Activated CD4-positive, CD25-positive, alpha-beta regulatory T cell treated with anti-CD3 and anti-CD28 coated beads, Interleukin-2, amount 50 U/mL, for 72 hours (primary cell): ENCODE data around the gene IL2RA.
"Not testable (repeated sequence)": the region's sequence is repeated elsewhere in the genome, so short reads cannot be mapped to it uniquely, and the experiment has no call there.

Source experiments
- DNase-seq: peaks from one replicate; pipeline ENCODE4 v3.0.0; 2021

The IL2RA gene

GRCh38 chr10:6056411-6057135 lies 5.6 kb downstream of the IL2RA start:
- DNase-seq = no peak

- no peak for DNase-seq
These were observed 6.2 kb downstream of the IL2RA start for GRCh38 chr10:6055929-6056328.

GRCh38 chr10:6054884-6055283 lies 7.3 kb downstream of the IL2RA start:
- DNase-seq = no peak

GRCh38 chr10:6053816-6054631 lies 8.1 kb downstream of the IL2RA start:
- no peak for DNase-seq

- DNase-seq = no peak
These were observed 8.9 kb downstream of the IL2RA start for GRCh38 chr10:6053303-6053702.

GRCh38 chr10:6052247-6053221 lies 9.6 kb downstream of the IL2RA start:
- DNase-seq = peak; percentile 75

- peak; percentile 85 for DNase-seq
These were observed 11.2 kb downstream of the IL2RA start for GRCh38 chr10:6050801-6051445.

GRCh38 chr10:6049031-6049400 lies 13.2 kb downstream of the IL2RA start:
- no peak for DNase-seq

- no peak for DNase-seq
These were observed 13.7 kb downstream of the IL2RA start for GRCh38 chr10:6048281-6049030.

- no peak for DNase-seq
These were observed 14.3 kb downstream of the IL2RA start for GRCh38 chr10:6047847-6048246.

- no peak for DNase-seq
These were observed 15.2 kb downstream of the IL2RA start for GRCh38 chr10:6046773-6047611.

GRCh38 chr10:6045878-6046772 lies 16.0 kb downstream of the IL2RA start:
- DNase-seq = no peak

GRCh38 chr10:6045314-6045848 lies 16.8 kb downstream of the IL2RA start:
- no peak for DNase-seq

GRCh38 chr10:6044751-6045313 lies 17.3 kb downstream of the IL2RA start:
- DNase-seq = no peak

GRCh38 chr10:6044060-6044459 lies 18.1 kb downstream of the IL2RA start:
- no peak for DNase-seq

- not testable (repeated sequence) for DNase-seq
These were observed 18.8 kb downstream of the IL2RA start for GRCh38 chr10:6043377-6043776.

GRCh38 chr10:6040205-6040604 lies 22.0 kb downstream of the IL2RA start:
- DNase-seq = no peak

GRCh38 chr10:6039711-6040110 lies 22.5 kb downstream of the IL2RA start:
- DNase-seq = no peak

- no peak for DNase-seq
These were observed 24.0 kb downstream of the IL2RA start for GRCh38 chr10:6038071-6038631.
